EH (cell line): ENCODE results near the gene CLIC6.

Experiments used
- DNase-seq: peaks from one replicate; pipeline ENCODE4 v3.0.0-alpha.2; 2015; ENCODE audit warnings: low read depth

CLIC6 gene

GRCh38 chr21:34728479-34728878, 59.7 kb downstream of the CLIC6 start:
- DNase-seq = no peak

GRCh38 chr21:34730194-34730593, 61.4 kb downstream of the CLIC6 start:
- no peak for DNase-seq

GRCh38 chr21:34730756-34731445, 62.1 kb downstream of the CLIC6 start:
- no peak for DNase-seq

- DNase-seq = peak; percentile 68
These were observed 63.6 kb downstream of the CLIC6 start for GRCh38 chr21:34732388-34732821.

GRCh38 chr21:34733852-34734251, 65.1 kb downstream of the CLIC6 start:
- DNase-seq = no peak

- peak; percentile 84 for DNase-seq
These were observed 65.9 kb downstream of the CLIC6 start for GRCh38 chr21:34734696-34735095.

GRCh38 chr21:34736116-34736874, 67.5 kb downstream of the CLIC6 start:
- DNase-seq = peak; percentile 92

GRCh38 chr21:34737115-34737514, 68.3 kb downstream of the CLIC6 start:
- peak; percentile 75 for DNase-seq

GRCh38 chr21:34740198-34740597, 71.4 kb downstream of the CLIC6 start:
- DNase-seq = no peak

- no peak for DNase-seq
These were observed 74.5 kb downstream of the CLIC6 start for GRCh38 chr21:34743285-34743684.

GRCh38 chr21:34743831-34744230, 75.0 kb downstream of the CLIC6 start:
- peak; percentile 76 for DNase-seq

- DNase-seq = no peak
These were observed 76.0 kb downstream of the CLIC6 start for GRCh38 chr21:34744801-34745200.

- peak; percentile 89 for DNase-seq
These were observed 76.9 kb downstream of the CLIC6 start for GRCh38 chr21:34745557-34746255.

GRCh38 chr21:34748862-34749261, 80.1 kb downstream of the CLIC6 start:
- DNase-seq = no peak

- DNase-seq = no peak
These were observed 86.2 kb downstream of the CLIC6 start for GRCh38 chr21:34754690-34755647.

- DNase-seq = no peak
These were observed 93.0 kb downstream of the CLIC6 start for GRCh38 chr21:34761758-34762330.

GRCh38 chr21:34762786-34763185, 94.0 kb downstream of the CLIC6 start:
- DNase-seq = peak; percentile 66

GRCh38 chr21:34764715-34765284, 96.0 kb downstream of the CLIC6 start:
- no peak for DNase-seq

GRCh38 chr21:34765619-34766018, 96.8 kb downstream of the CLIC6 start:
- DNase-seq = no peak

- no peak for DNase-seq
These were observed 98.1 kb downstream of the CLIC6 start for GRCh38 chr21:34766862-34767261.
